Activated naive CD4-positive, alpha-beta T cell treated with anti-CD3 and anti-CD28 coated beads for 36 hours (primary cell): Measurements from ENCODE around the gene PSAP. TPM values are rescaled to one million over a fixed set of nuclear protein-coding genes. Genes with fewer than 3 reads are reported as not detected.

Experiments used
- CTCF ChIA-PET: fragments of 350-600 bp; sonication (Branson Sonifier 250); formaldehyde crosslinking; loops from one replicate; lab custom pipeline; 2021; ENCODE audit warnings: antibody characterized with exemption; lab: Charles Lee
- DNase-seq: peaks from one replicate; pipeline ENCODE4 v3.0.0-alpha.2; 2020
- H3K27ac Mint-ChIP-seq: one replicate; pipeline ENCODE4 v1.8.0; 2021; ENCODE audit warnings: mild to moderate bottlenecking, mixed read lengths
- H3K27me3 Mint-ChIP-seq: one replicate; pipeline ENCODE4 v1.8.0; 2021; ENCODE audit warnings: low read depth, mixed read lengths
- H3K36me3 Mint-ChIP-seq: one replicate; pipeline ENCODE4 v1.8.0; 2021; ENCODE audit warnings: low read depth, mixed read lengths
- H3K4me1 Mint-ChIP-seq: one replicate; pipeline ENCODE4 v1.8.0; 2021; ENCODE audit warnings: low read depth, mixed read lengths
- H3K4me3 Mint-ChIP-seq: one replicate; pipeline ENCODE4 v1.8.0; 2021; ENCODE audit warnings: mild to moderate bottlenecking, moderate library complexity, mixed read lengths
- H3K9me3 Mint-ChIP-seq: one replicate; pipeline ENCODE4 v1.8.0; 2021; ENCODE audit warnings: mixed read lengths
- intact Hi-C: fragments of 100-400 bp; cut with micrococcal nuclease; formaldehyde crosslinking; loops from one replicate; pipeline ENCODE4 v1.15.1; 2023
- total RNA-seq, 2 experiments: library from RNA; stranded (reverse); gene quantifications; one replicate each; pipeline ENCODE4 v1.2.3, GENCODE V29; 2021

Gene PSAP
- total RNA-seq, 2 experiments from 2014 or later: 129 to 133 TPM

DNA sequence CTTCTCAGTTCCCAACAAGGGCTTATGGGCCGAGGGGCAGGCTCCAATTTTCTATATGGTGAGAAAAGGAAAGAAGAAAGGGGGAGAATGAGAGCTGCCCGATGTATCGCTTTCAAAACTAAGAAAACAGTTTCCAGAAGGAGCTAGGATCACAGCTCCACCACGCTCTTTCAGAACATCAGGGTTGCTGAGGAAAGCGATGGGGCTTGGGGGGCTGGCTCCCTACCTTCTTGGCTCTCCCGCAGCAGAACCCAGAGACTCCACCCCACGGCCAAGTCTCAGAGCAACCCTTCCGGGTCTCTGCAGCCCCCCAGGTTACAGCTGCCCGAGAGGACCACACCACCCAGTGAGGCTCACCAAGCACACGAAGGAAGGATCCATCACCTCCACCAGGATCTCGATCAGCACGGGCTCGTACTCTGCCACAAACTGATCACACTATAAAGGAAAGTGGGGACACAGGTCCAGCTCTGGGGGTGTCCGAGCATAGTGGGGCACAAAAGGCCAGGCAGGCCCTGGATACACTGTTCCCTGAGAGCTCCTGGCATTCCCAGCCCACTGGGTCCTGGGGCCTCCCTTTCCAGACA is 32.3 kb downstream of the PSAP start:
- Mint-ChIP-seq H3K4me3 (no peak overlapping the region), H3K4me1 (peaks cover 8% of the 10 kb centered on the region), H3K27me3 (no peaks in the 10 kb centered on the region), H3K9me3 (no peaks in the 10 kb centered on the region), H3K27ac (no peak overlapping the region), H3K36me3 (peaks cover 19% of the 10 kb centered on the region)
- CTCF ChIA-PET: interaction anchor here (0.5 to 1.2 kb wide), 5 partner anchors 11 to 231 kb away, joined by 3 to 4 read pairs (median 3); no protein-coding TSS in a partner anchor
- DNase-seq: no peak
- intact Hi-C loops: no loop called here

DNA sequence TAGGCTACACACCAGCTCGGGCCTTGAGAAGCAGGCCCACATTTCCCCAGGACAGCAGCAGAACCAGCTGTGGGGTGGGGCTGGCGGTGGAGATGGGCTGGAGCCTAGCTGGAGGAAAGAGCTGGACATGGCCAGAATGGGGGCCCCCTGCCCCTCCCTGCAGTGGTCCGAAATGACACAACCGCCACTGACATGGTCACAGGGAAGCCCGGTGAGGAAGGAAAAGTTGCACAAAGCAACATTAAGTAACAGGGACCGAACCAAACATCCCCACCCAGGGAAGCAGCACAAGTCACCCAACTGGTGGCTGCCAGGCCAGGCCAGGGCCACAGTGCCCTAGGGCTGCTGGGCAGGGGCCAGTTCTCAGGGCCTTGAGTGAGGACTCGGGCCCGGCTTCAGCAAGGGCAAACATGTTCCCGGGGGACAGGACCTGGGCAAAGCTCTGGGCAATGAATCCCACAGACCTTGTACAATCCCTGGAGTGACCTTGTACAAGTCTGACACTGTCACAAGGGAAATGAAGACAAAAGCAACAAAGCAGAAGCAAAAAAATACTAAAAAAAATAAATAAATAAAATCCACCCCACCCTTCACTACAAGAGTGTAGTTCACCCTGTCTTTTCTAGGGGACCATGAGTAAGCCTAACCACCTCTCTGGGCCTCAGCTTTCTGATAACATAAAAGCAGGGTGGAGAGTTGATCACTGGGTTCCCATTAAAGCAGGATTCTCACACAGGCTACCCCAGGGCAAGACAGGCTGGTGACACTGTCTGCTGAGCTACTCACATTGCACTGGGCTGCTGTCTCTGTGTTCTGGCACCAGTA is 33.0 kb downstream of the PSAP start:
- Mint-ChIP-seq H3K36me3 (peaks cover 21% of the 10 kb centered on the region), H3K4me3 (no peak overlapping the region), H3K4me1 (peaks cover 8% of the 10 kb centered on the region), H3K27ac (peak overlapping the region; percentile 3), H3K9me3 (no peaks in the 10 kb centered on the region), H3K27me3 (no peaks in the 10 kb centered on the region)
- intact Hi-C loops: no loop called here
- CTCF ChIA-PET: interaction anchor here (1.1 to 1.2 kb wide), 4 partner anchors 12 to 231 kb away, joined by 3 to 4 read pairs (median 4); no protein-coding TSS in a partner anchor
- DNase-seq: no peak

GRCh38 chr10:71816936-71817618 is 34.0 kb downstream of the PSAP start:
- Mint-ChIP-seq H3K36me3 (peaks cover 19% of the 10 kb centered on the region), H3K4me1 (peaks cover 7% of the 10 kb centered on the region), H3K27ac (no peak overlapping the region), H3K27me3 (no peaks in the 10 kb centered on the region), H3K9me3 (no peaks in the 10 kb centered on the region), H3K4me3 (no peak overlapping the region)
- CTCF ChIA-PET: interaction anchor here (1.1 kb wide), 1 partner anchor 232 kb away, joined by 3 read pairs; no protein-coding TSS in a partner anchor
- intact Hi-C loops: no loop called here
- no peak for DNase-seq

DNA sequence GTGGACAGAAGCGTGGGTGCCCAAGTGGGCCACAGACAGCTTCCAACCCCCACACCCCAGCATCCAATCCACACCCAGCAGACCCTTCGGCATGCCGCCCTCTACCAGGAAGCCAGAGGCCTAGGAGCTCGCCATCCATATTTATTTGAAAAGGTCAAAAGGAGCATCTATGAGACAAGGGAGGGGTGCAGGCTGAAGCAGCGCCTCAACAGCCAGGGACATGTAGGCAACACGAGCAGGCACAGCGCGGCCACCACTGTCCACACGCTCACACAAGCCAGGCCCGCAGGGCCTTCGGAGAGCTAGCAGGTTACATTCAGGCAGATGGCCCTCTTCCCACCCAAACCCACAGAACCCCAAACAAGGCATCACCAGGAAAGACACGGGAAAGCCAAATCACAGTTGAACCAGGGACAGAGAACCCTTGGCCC is 34.6 kb downstream of the PSAP start:
- H3K27me3 Mint-ChIP-seq: no peaks in the 10 kb centered on the region
- peaks cover 15% of the 10 kb centered on the region for H3K36me3 Mint-ChIP-seq
- no peaks in the 10 kb centered on the region for H3K9me3 Mint-ChIP-seq
- no peak overlapping the region for H3K27ac Mint-ChIP-seq
- DNase-seq: no peak
- intact Hi-C loops: no loop called here
- H3K4me3 Mint-ChIP-seq: no peak overlapping the region
- H3K4me1 Mint-ChIP-seq: peaks cover 2% of the 10 kb centered on the region
- CTCF ChIA-PET: no interaction called here

GRCh38 chr10:71815515-71816130 is 35.4 kb downstream of the PSAP start:
- no peak for DNase-seq
- peaks cover 2% of the 10 kb centered on the region for H3K4me1 Mint-ChIP-seq
- H3K27me3 Mint-ChIP-seq: no peaks in the 10 kb centered on the region
- no peak overlapping the region for H3K27ac Mint-ChIP-seq
- CTCF ChIA-PET: interaction anchor here (0.8 kb wide), 1 partner anchor 118 kb away, joined by 4 read pairs; no protein-coding TSS in a partner anchor
- no peaks in the 10 kb centered on the region for H3K9me3 Mint-ChIP-seq
- H3K4me3 Mint-ChIP-seq: no peak overlapping the region
- H3K36me3 Mint-ChIP-seq: peaks cover 11% of the 10 kb centered on the region
- intact Hi-C loops: no loop called here

DNA sequence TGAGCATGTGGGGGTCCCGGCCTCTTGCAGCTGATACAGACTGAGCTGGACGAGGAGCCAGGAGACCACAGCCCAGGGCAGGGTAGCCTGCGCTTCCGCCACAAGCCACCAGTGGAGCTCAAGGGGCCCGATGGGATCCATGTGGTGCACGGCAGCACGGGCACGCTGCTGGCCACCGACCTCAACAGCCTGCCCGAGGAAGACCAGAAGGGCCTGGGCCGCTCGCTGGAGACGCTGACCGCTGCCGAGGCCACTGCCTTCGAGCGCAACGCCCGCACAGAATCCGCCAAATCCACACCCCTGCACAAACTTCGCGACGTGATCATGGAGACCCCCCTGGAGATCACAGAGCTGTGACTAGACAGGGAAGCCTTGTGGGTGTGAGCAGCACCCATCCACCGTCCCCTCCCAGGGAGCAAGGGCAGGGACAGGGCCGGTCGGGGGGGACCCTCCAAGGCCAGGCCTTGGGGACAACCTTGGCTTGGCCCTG is 36.1 kb downstream of the PSAP start:
- intact Hi-C loops: no loop called here
- Mint-ChIP-seq H3K36me3 (peaks cover 11% of the 10 kb centered on the region), H3K4me1 (peaks cover 2% of the 10 kb centered on the region), H3K9me3 (no peaks in the 10 kb centered on the region), H3K27ac (no peak overlapping the region), H3K4me3 (no peak overlapping the region), H3K27me3 (no peaks in the 10 kb centered on the region)
- CTCF ChIA-PET: interaction anchor here (0.8 kb wide), 1 partner anchor 117 kb away, joined by 4 read pairs; no protein-coding TSS in a partner anchor
- DNase-seq: no peak

DNA sequence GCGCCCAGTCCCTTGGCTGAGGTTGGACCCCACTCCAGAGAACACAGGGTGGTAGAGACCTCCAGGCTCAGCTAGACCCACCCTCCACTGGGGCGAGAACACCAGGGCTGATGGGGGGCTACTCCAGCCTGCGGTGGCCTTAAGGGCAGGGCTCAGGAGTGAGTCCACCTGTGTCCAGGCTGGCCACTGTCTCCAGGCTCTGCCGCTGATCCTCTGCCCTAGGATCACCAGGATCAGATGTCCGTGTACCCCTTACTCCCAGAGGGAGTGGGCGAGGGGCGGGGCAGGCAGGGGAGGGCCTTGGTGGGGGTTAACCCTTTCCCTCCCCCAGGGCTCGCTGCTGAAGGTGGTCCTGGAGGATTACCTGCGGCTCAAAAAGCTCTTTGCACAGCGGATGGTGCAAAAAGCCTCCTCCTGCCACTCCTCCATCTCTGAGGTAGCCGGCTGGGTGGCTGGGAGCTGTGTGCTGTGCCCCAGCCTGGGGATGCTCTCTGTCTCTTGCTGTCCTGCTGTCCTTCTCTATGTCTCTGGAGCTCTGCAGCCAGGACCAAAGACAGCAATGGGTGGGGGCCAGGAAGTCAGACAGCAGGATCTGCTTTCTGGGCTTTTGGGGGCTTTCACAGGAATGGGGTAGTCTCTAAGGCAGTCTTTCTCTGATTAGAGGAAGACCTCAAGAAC is 38.0 kb downstream of the PSAP start:
- peaks cover 7% of the 10 kb centered on the region for H3K36me3 Mint-ChIP-seq
- H3K27me3 Mint-ChIP-seq: no peaks in the 10 kb centered on the region
- H3K9me3 Mint-ChIP-seq: no peaks in the 10 kb centered on the region
- H3K27ac Mint-ChIP-seq: no peak overlapping the region
- CTCF ChIA-PET: interaction anchor here (0.7 to 3.7 kb wide), 17 partner anchors 9 to 431 kb away, joined by 3 to 25 read pairs (median 3); partner anchors contain the start of genes CDH23 and VSIR
- H3K4me3 Mint-ChIP-seq: no peak overlapping the region
- peaks cover 2% of the 10 kb centered on the region for H3K4me1 Mint-ChIP-seq
- intact Hi-C loops: loop anchor here (1.0 to 2.0 kb wide), 5 partner anchors 40 to 498 kb away; partner anchors contain the start of gene VSIR
- DNase-seq: no peak

DNA sequence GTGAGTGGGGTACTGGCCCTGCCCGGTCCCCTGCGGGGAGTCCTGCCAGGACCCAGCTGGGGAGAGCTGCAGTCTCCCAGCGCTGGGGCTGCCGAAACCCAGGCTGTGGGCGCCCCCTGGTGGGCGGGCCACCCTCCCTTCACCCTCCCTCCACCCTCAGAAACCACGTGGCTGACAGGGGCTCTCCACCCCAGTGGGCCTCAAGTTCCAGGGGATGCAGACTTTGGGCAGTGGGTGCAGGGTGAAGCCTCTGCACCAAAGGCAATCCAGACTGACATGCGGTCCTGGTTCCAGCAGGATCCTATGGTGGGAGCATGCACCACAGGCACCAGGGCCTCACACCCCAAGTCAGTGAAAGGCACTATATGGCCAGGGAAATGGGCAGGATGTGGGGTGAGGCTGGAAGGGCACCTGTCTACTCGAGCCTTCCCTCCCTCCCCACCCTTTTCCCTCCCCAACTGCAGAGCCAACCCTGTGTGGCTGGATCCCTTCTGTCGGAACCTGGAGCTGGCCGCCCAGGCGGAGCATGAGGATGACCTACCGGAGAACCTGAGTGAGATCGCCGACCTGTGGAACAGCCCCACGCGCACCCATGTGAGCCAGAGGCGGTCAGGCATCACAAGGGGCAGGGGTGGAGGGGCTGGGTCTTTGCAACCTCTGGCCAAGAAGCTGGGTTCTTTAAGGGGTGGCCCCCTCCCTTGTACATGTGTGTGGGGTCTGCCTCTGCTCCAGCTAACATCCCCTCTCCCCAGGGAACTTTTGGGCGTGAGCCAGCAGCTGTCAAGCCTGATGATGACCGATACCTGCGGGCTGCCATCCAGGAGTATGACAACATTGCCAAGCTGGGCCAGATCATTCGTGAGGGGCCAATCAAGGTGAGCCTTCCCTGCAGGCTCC is 38.8 kb downstream of the PSAP start:
- intact Hi-C loops: loop anchor here (1.0 to 2.0 kb wide), 5 partner anchors 39 to 497 kb away; partner anchors contain the start of gene VSIR
- Mint-ChIP-seq H3K4me3 (no peak overlapping the region), H3K27me3 (no peaks in the 10 kb centered on the region), H3K36me3 (peaks cover 5% of the 10 kb centered on the region), H3K27ac (no peak overlapping the region), H3K9me3 (no peaks in the 10 kb centered on the region), H3K4me1 (peaks cover 2% of the 10 kb centered on the region)
- DNase-seq: peak; percentile 83
- CTCF ChIA-PET: interaction anchor here (0.6 to 3.7 kb wide), 21 partner anchors 14 to 1147 kb away, joined by 3 to 25 read pairs (median 4); partner anchors contain the start of genes CDH23 and VSIR

GRCh38 chr10:71811351-71811750 is 39.7 kb downstream of the PSAP start:
- H3K27ac Mint-ChIP-seq: no peak overlapping the region
- intact Hi-C loops: no loop called here
- CTCF ChIA-PET: interaction anchor here (0.7 to 3.7 kb wide), 13 partner anchors 31 to 516 kb away, joined by 3 to 25 read pairs (median 4); partner anchors contain the start of genes CDH23 and VSIR
- H3K4me1 Mint-ChIP-seq: peaks cover 2% of the 10 kb centered on the region
- no peak overlapping the region for H3K4me3 Mint-ChIP-seq
- H3K36me3 Mint-ChIP-seq: peaks cover 5% of the 10 kb centered on the region
- no peaks in the 10 kb centered on the region for H3K9me3 Mint-ChIP-seq
- no peak for DNase-seq
- no peaks in the 10 kb centered on the region for H3K27me3 Mint-ChIP-seq

DNA sequence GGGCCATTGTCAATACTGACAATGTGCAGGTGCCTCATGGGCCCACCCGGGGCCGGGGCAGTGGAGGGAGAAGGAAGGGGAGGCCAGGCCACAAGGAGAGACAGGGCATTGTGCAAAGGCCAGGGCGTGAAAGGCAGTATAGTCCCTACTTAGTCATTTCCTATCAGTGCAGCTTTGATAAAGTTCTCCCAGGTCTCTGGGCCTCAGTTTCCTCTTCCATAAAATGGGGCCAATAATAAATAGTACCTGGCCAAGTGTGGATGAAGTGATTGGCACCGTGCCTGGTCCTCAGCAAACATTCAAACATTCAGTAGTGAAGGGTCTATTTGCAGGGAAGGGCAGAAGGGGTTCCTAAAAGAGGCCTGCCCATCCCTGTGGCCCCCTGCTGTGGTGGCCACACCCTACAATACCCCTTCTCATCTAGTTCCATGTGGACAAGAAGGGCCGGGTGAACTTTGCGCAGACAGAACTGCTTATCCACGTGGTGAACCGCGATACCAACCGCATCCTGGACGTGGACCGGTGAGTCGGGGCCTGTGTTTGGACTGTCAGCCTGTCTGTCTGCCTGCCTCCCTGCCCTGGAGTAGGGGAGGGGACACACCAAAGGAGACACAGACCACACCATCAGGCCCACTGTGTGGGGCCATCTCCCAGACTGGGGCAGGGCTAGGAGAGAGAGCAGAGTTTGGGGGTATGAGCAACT is 40.9 kb downstream of the PSAP start:
- H3K36me3 Mint-ChIP-seq: peaks cover 2% of the 10 kb centered on the region
- H3K27me3 Mint-ChIP-seq: no peaks in the 10 kb centered on the region
- no peak overlapping the region for H3K4me3 Mint-ChIP-seq
- no peak for DNase-seq
- CTCF ChIA-PET: interaction anchor here (1.5 to 2.7 kb wide), 2 partner anchors 37 to 118 kb away, joined by 3 to 13 read pairs; partner anchors contain the start of gene VSIR
- H3K9me3 Mint-ChIP-seq: no peaks in the 10 kb centered on the region
- no peak overlapping the region for H3K27ac Mint-ChIP-seq
- H3K4me1 Mint-ChIP-seq: peaks cover 2% of the 10 kb centered on the region
- intact Hi-C loops: no loop called here
